ENCODE results near the gene GDF10.

GDF10 gene

DNA sequence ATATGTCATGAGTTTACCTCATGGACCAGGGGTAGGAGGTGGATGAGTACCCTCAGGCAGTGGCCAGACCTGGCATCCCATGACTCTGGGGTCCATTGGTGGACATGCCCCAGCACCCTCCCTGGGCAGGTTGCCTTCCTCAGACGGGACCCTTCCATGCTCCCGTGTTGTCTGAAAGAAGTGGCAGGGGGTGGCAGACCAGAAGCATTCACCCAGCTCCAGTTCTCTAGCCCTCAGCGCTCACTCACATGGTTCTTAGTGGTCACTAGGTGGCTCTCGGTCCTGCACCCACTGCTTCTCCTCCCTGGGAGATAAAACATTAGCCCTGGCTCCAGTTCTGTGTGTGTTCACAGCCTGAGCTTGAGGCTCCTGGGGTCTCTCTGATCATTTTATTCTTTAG, 54.2 kb downstream of the GDF10 start:
- H3K4me3 ChIP-seq (ENCODE audit: low read depth, low read length): no peak overlapping the region
- TF ChIP-seq, protein P1, sequence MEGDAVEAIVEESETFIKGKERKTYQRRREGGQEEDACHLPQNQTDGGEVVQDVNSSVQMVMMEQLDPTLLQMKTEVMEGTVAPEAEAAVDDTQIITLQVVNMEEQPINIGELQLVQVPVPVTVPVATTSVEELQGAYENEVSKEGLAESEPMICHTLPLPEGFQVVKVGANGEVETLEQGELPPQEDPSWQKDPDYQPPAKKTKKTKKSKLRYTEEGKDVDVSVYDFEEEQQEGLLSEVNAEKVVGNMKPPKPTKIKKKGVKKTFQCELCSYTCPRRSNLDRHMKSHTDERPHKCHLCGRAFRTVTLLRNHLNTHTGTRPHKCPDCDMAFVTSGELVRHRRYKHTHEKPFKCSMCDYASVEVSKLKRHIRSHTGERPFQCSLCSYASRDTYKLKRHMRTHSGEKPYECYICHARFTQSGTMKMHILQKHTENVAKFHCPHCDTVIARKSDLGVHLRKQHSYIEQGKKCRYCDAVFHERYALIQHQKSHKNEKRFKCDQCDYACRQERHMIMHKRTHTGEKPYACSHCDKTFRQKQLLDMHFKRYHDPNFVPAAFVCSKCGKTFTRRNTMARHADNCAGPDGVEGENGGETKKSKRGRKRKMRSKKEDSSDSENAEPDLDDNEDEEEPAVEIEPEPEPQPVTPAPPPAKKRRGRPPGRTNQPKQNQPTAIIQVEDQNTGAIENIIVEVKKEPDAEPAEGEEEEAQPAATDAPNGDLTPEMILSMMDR (IDR thresholded peaks at IDR 0.05; ENCODE audit: low read depth, low read length): peak; percentile 18; the same call in 1 of the 2 replicates

DNA sequence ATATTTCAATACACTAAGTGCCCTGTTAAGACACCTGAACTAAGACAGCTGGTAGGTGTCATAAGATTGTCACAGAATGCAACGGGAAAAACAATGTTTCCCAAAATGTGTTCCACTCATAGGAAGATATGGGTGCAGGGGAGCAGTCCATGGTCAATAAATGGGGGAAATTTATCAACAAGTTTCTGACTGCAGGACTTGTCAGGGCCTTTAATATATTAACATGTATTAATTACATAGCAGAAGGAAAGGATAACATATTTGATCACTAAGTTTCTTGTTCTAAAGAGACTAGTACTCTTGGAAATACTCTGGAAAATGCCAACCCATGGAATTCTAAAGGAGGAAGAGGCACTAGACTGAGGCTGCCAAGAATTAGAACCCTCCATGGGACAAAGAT, 54.9 kb downstream of the GDF10 start:
- TF ChIP-seq, protein P1 (IDR thresholded peaks at IDR 0.05; ENCODE audit: low read depth, low read length): no peak
- H3K4me3 ChIP-seq (ENCODE audit: low read depth, low read length): no peak overlapping the region

DNA sequence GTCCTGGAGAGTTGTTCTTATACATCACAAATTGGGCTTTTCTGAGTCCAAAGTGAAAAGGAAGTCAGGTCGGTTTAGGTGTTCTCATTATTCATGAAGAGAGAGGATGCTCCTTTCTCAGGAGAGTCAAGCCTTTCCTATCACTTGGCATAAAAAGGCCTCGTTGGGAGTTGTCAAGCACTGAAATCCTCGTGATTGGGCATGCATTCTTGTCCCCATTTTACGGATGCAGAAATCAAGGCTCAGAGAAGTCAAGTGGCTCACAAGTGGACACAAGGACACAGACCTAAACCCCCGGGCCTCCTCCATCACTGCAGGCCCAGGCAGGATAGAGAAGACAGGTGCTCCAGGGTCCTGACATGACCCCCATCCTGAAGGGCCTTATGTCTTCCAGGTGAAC, 56.7 kb downstream of the GDF10 start:
- no peak overlapping the region for H3K4me3 ChIP-seq (ENCODE audit: low read depth, low read length)
- TF ChIP-seq, protein P1 (IDR thresholded peaks at IDR 0.05; ENCODE audit: low read depth, low read length): no peak

DNA sequence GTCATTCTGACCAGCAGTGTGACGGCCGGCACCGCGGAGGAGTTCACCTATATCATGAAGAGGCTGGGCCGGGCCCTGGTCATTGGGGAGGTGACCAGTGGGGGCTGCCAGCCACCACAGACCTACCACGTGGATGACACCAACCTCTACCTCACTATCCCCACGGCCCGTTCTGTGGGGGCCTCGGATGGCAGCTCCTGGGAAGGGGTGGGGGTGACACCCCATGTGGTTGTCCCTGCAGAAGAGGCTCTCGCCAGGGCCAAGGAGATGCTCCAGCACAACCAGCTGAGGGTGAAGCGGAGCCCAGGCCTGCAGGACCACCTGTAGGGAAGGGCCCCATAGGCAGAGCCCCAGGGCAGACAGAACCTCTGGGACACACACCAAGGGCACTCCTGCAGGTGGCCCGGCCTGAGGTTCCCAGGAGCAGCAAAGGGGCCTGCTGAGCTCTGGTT, 57.2 kb downstream of the GDF10 start:
- TF ChIP-seq, protein P1 (IDR thresholded peaks at IDR 0.05; ENCODE audit: low read depth, low read length): no peak
- no peak overlapping the region for H3K4me3 ChIP-seq (ENCODE audit: low read depth, low read length)

DNA sequence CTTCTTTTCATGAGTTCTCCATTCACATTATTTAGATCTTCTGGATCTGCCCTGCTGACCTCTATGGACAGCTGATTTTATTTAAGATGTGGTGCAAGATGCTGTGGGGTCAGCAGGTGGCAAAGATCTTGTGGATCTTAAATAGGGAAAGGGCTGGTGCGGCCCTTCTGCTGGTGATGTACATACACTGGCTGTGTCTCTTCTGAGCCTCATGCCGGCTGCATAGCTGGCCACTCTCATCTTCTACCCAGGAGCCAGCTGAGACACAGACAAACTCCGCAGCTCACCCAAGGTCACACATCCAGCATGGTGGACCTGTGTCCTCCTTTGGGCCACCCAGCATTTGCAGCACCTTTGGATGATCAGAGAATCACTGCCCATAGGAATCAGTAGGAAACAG, 57.9 kb downstream of the GDF10 start:
- TF ChIP-seq, protein P1 (IDR thresholded peaks at IDR 0.05; ENCODE audit: low read depth, low read length): no peak
- no peak overlapping the region for H3K4me3 ChIP-seq (ENCODE audit: low read depth, low read length)

DNA sequence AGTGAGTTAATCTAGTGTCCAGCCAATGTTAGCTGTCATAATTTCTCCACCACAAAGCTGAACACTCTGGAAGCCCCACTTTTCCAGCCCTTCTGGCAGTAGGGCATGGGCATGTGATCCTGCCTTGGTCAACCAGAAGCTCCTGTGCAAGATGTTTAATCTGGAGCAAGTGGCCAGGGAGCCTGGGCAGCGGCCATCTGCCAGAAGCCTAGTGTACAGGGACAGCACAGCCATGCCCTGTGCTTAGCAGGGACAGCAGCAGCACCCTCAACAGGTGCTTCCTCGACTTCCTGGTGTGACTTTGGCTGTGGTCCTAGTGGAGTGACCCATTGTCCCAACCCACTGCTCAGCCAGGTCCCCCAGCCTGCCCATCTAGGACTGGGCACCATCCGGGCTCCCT, 58.5 kb downstream of the GDF10 start:
- H3K4me3 ChIP-seq (ENCODE audit: low read depth, low read length): no peak overlapping the region
- TF ChIP-seq, protein P1 (IDR thresholded peaks at IDR 0.05; ENCODE audit: low read depth, low read length): no peak

DNA sequence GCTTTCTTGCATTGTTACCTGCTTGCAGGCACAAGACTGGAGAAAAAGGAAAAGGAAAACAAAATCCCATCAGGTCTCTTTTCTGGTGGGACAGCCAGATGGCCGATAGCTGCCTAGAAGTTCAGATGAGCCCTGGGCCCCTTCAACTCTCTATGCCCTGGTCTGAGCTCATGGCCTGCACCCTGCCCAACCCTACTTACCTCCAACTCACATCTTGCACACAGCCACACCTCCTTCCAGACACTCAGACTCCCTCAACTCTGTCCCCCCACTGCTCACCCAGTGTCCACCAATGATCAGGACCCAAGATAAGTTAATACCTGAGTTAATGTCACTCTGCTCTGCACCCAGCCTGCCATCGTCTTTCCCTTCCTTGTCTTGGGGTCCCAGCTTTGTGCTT, 59.1 kb downstream of the GDF10 start:
- TF ChIP-seq, protein P1 (IDR thresholded peaks at IDR 0.05; ENCODE audit: low read depth, low read length): no peak
- H3K4me3 ChIP-seq (ENCODE audit: low read depth, low read length): no peak overlapping the region

Data from WI38 (cell line).